Neutrophil (primary cell): ENCODE data around the gene PSMD3.

Experiments
- H3K27ac ChIP-seq: fragments of 200-600 bp; sonication (generic); 2 replicates; pipeline ENCODE4 v1.5.1; 2016; ENCODE audit warnings: mild to moderate bottlenecking, moderate library complexity
- H3K27me3 ChIP-seq: fragments of 200-600 bp; sonication (generic); 2 replicates; pipeline ENCODE4 v1.6.0; 2016; ENCODE audit warnings: mild to moderate bottlenecking
- H3K36me3 ChIP-seq: fragments of 200-600 bp; sonication (generic); 2 replicates; pipeline ENCODE4 v1.5.1; 2017
- H3K4me1 ChIP-seq, 2 experiments: fragments of 200-600 bp in 1 of 2; sonication (generic) in 1 of 2; 1 replicate in 1 of 2; 2 replicates in 1 of 2; pipeline versions ENCODE4 v1.5.1 to v1.6.1; 2013 to 2016; ENCODE audit warnings: low read depth in 1 of 2, low read length in 1 of 2, mild to moderate bottlenecking in 1 of 2, moderate library complexity in 1 of 2; ENCODE audit not compliant: control insufficient read depth in 1 of 2, insufficient read depth in 1 of 2
- H3K4me3 ChIP-seq, 2 experiments: fragments of 200-600 bp in 1 of 2; sonication (generic) in 1 of 2; 1 replicate in 1 of 2; 2 replicates in 1 of 2; pipeline ENCODE4 v1.5.1; 2013 to 2016; ENCODE audit warnings: low read depth in 1 of 2, low read length in 1 of 2, mild to moderate bottlenecking in 1 of 2, moderate library complexity in 1 of 2
- H3K9me3 ChIP-seq: fragments of 200-600 bp; sonication (generic); 2 replicates; pipeline ENCODE4 v1.5.1; 2016
- CTCF ChIP-seq: fragments of 200-600 bp; sonication (generic); IDR thresholded peaks from 2 replicates; pipeline ENCODE4 v1.5.1; 2016; ENCODE audit warnings: antibody characterized with exemption

PSMD3 gene

GRCh38 chr17:40020146-40020545 is 39.5 kb downstream of the PSMD3 start:
- Histone ChIP-seq H3K27me3 (no peaks in the 10 kb centered on the region), H3K27ac (no peak overlapping the region), H3K36me3 (peaks cover 26% of the 10 kb centered on the region), H3K4me1 (peaks cover 63 to 64% of the 10 kb centered on the region in 2 experiments), H3K4me3 (no peak overlapping the region), H3K9me3 (no peaks in the 10 kb centered on the region)
- TF ChIP-seq CTCF = no peak

- Histone ChIP-seq H3K27ac (peak overlapping the region; percentile 18), H3K36me3 (peaks cover 33% of the 10 kb centered on the region), H3K9me3 (no peaks in the 10 kb centered on the region), H3K4me1 (peaks cover 51 to 54% of the 10 kb centered on the region in 2 experiments), H3K27me3 (no peaks in the 10 kb centered on the region), H3K4me3 (no peak overlapping the region)
- no peak for TF ChIP-seq CTCF
Observed at GRCh38 chr17:40021451-40021971, 40.9 kb downstream of the PSMD3 start.

GRCh38 chr17:40022497-40022896 is 41.9 kb downstream of the PSMD3 start:
- Histone ChIP-seq H3K36me3 (peaks cover 34% of the 10 kb centered on the region), H3K4me3 (no peak overlapping the region), H3K4me1 (peaks cover 49 to 53% of the 10 kb centered on the region in 2 experiments), H3K27me3 (no peaks in the 10 kb centered on the region), H3K27ac (no peak overlapping the region), H3K9me3 (no peaks in the 10 kb centered on the region)
- no peak for TF ChIP-seq CTCF

- no peaks in the 10 kb centered on the region for H3K27me3 ChIP-seq
- H3K4me1 ChIP-seq = peaks cover 43 to 47% of the 10 kb centered on the region in 2 experiments
- TF ChIP-seq CTCF = no peak
- H3K27ac ChIP-seq = no peak overlapping the region
- H3K9me3 ChIP-seq = no peaks in the 10 kb centered on the region
- no peak overlapping the region for H3K4me3 ChIP-seq
- peaks cover 37% of the 10 kb centered on the region for H3K36me3 ChIP-seq
Observed at GRCh38 chr17:40022961-40023541, 42.4 kb downstream of the PSMD3 start.

GRCh38 chr17:40023590-40024292 is 43.1 kb downstream of the PSMD3 start:
- Histone ChIP-seq H3K4me3 (no peak overlapping the region), H3K4me1 (peaks cover 36 to 40% of the 10 kb centered on the region in 2 experiments), H3K36me3 (peaks cover 44% of the 10 kb centered on the region), H3K9me3 (no peaks in the 10 kb centered on the region), H3K27ac (no peak overlapping the region), H3K27me3 (no peaks in the 10 kb centered on the region)
- TF ChIP-seq CTCF = no peak
